HTR-8/SVneo (cell line): ENCODE measurements around the gene AMPH.

ENCODE experiments used
- DNase-seq: peaks from one replicate; pipeline ENCODE4 v3.0.0; 2011; ENCODE audit warnings: low spot score, mixed read lengths; ENCODE audit not compliant: insufficient read length
- FAIRE-seq: peaks from 2 replicates; lab custom pipeline; 2011; peaks lifted over from hg19 to GRCh38; lab: Jason Lieb, UNC

Gene AMPH

GRCh38 chr7:38630720-38631673 lies at the start of gene AMPH:
Gene AMPH (minus strand): TSS chr7:38631373. CDS start chr7:38631351, 22 bp downstream.
- DNase-seq (no peak), FAIRE-seq (no peak)

- FAIRE-seq: no peak
- no peak for DNase-seq
These were observed 48.2 kb upstream of the AMPH start for GRCh38 chr7:38679419-38679818.

- no peak for FAIRE-seq
- no peak for DNase-seq
These were observed 47.5 kb upstream of the AMPH start for GRCh38 chr7:38678698-38679054.

GRCh38 chr7:38677981-38678697 lies 47.0 kb upstream of the AMPH start:
- FAIRE-seq: no peak
- no peak for DNase-seq

- DNase-seq: no peak
- FAIRE-seq: no peak
These were observed 44.4 kb upstream of the AMPH start for GRCh38 chr7:38675494-38676106.

GRCh38 chr7:38674513-38674912 lies 43.3 kb upstream of the AMPH start:
- no peak for FAIRE-seq
- DNase-seq: no peak

GRCh38 chr7:38673795-38674194 lies 42.6 kb upstream of the AMPH start:
- FAIRE-seq: no peak
- no peak for DNase-seq

- no peak for FAIRE-seq
These were observed 41.0 kb upstream of the AMPH start for GRCh38 chr7:38671911-38672905.

GRCh38 chr7:38669965-38670520 lies 38.9 kb upstream of the AMPH start:
- DNase-seq (no peak), FAIRE-seq (no peak)

More at GRCh38 chr7:38671911-38672905, 41.0 kb upstream of the AMPH start:
- no peak for DNase-seq

- DNase-seq (no peak), FAIRE-seq (no peak)
These were observed 33.8 kb upstream of the AMPH start for GRCh38 chr7:38664972-38665371.

GRCh38 chr7:38660427-38661099 lies 29.4 kb upstream of the AMPH start:
- DNase-seq (no peak), FAIRE-seq (no peak)

- FAIRE-seq (no peak), DNase-seq (no peak)
These were observed 28.8 kb upstream of the AMPH start for GRCh38 chr7:38659931-38660330.

- FAIRE-seq: no peak
These were observed 27.7 kb upstream of the AMPH start for GRCh38 chr7:38658921-38659320.

GRCh38 chr7:38656968-38657367 lies 25.8 kb upstream of the AMPH start:
- DNase-seq (no peak), FAIRE-seq (no peak)

More at GRCh38 chr7:38658921-38659320, 27.7 kb upstream of the AMPH start:
- DNase-seq: no peak

GRCh38 chr7:38655833-38656774 lies 24.9 kb upstream of the AMPH start:
- no peak for FAIRE-seq
- no peak for DNase-seq

GRCh38 chr7:38637957-38638356 lies 6.8 kb upstream of the AMPH start:
- no peak for FAIRE-seq
- DNase-seq: no peak

- DNase-seq: no peak
- FAIRE-seq: no peak
These were observed 1.2 kb upstream of the AMPH start for GRCh38 chr7:38632411-38632810.
